HuH-7 (cell line): Measurements from ENCODE around the gene NPW.

Experiments
- DNase-seq: peaks from one replicate; pipeline ENCODE4 v3.0.0; 2011; ENCODE audit warnings: low spot score

NPW gene

GRCh38 chr16:2019518-2019920 is at the start of gene NPW:
TSS of gene NPW (plus strand) at chr16:2019785.
- peak; percentile 69 for DNase-seq

DNA sequence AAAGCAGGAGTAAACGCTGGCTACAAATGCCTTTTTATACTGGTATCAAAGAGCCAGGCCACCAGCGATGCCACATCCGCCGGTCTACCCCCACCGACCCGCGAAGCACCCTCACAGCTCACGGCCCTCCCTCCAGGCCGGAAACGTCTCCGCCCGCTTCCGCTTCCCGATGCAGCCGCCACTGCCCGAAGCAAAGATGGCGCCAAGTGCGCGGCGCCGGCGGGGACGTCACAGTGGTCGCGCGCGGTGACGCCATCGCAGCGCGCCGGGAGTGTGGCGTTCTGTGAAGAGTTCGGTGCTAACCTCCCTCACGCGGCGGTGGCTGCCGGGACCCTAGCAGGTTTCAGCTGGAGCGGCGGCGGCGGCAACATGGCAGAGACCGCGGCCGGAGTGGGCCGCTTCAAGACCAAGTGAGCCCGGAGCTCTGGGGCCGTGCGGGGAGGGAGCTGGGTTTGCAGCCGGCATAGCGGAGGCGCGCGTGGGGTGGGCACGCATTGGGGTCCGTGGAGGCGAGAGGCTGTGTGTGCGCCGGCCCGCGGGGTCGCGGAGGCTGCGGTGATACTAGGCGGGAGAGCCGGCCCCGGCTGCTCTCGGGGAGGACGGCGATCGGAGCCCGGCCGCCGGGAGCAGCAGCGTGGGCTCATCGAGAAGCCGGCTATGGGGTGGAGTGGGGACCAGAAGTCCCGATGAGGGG is 47.6 kb upstream of the NPW start, which contains the start of gene TBL3:
TBL3 (plus strand) TSS at position 258 of the 694 bp plus-strand sequence; CDS start at position 370, 112 bp downstream.
- DNase-seq: peak; percentile 97

- DNase-seq: no peak
Observed at GRCh38 chr16:1972490-1972877, 47.1 kb upstream of the NPW start.

DNA sequence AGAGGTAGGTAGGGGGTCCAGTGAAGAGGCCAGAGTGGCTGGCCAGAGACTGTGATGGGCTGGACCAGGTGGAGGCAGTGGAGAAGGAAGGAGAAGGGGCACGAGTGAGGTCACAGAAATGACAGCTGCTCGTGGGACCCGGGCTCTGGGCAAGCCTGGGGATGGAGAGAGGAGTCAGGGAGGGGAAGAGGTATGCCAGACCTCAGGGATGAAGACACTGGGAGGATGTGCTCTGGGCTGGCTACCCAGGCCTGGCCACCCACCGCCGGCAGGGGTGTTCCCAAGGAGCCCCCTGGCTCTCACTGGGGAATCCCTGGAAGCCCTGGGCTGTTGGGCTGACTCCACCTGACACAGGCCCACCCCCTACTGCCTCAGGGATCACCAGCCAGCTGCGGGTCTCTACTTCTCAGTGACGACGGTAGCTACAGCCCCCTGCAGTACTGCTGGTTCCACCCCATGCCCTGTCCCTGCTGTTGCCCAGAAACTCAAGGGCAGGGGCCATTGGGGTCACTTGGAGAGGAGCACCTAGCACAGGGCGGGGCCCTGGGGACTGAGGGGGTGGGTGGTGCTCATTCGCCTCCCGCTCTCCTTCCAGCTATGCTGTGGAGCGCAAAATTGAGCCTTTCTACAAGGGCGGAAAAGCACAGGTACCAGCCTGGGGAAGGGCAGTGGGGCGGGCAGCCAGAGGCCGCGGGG is 46.0 kb upstream of the NPW start:
- no peak for DNase-seq

DNA sequence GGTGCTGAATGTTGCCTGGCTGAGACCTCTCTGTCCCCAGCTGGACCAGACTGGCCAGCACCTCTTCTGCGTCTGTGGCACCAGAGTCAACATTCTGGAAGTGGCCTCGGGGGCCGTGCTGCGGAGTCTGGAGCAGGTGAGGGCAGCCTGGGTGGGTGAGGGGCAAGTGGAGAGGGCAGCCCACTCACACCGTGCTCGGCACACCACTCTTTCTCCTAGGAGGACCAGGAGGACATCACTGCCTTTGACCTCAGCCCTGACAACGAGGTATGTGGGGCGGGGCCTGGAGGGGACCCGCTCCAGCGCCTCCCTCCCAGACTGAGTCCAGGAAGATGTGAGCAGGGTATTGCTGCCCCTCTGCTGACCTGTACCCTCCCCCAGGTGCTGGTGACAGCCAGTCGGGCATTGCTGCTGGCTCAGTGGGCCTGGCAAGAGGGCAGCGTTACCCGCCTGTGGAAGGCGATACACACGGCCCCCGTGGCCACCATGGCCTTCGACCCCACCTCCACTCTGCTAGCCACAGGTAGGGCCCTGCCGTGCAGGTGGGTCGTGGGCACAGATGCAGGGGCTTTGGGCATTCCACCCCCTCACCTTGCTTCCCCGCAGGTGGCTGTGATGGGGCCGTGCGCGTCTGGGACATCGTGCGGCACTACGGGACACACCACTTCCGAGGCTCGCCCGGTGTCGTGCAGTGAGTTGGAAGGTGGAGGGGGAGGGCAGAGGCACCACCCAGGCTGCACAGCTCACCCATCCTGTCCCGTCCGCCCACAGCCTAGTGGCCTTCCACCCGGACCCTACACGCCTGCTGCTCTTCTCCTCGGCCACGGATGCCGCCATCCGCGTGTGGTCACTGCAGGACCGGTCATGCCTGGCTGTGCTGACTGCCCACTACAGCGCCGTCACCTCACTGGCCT is 45.2 kb upstream of the NPW start:
- DNase-seq: no peak

DNA sequence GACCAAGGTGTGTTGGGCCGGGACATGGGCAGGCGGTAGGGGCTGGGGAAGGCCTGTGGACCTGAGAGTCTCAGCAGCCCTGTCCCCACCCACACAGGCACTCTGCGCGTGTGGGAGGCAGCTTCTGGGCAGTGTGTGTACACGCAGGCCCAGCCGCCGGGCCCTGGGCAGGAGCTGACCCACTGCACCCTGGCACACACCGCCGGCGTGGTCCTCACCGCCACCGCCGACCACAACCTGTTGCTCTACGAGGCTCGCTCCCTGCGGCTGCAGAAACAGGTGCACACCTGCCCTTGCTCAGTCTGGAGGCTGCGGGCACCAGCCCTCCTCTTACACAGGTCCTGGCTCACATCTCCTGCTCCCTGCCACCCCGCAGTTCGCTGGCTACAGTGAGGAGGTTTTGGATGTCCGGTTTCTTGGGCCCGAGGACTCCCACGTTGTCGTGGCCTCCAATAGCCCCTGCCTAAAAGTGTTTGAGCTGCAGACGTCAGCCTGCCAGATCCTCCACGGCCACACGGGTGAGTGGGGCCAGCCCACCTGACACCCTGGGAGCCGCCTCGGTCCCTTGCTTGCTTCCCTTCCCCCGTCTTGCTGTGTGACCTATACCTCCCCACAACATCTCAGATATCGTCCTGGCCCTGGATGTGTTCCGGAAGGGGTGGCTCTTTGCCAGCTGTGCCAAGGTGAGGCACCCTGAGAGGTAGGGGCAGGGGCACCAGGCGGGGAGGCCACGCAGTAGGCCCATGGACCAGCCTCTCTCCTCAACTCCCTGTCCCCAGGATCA is 44.0 kb upstream of the NPW start:
- no peak for DNase-seq

DNA sequence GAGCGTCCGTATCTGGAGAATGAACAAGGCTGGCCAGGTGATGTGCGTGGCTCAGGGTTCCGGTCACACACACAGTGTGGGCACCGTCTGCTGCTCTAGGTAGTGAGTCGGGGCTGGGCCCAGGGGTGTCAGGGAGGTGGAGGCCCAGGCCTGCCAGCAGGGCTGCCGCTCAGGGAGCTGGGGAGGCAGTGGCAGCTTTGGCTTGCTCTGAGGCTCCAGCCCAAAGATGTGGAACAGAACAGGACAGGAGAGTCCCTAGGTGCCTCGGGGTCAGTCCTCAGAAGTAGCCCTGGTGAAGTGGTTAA is 43.4 kb upstream of the NPW start:
- no peak for DNase-seq

GRCh38 chr16:1976951-1977874 is 42.4 kb upstream of the NPW start:
- DNase-seq: no peak

GRCh38 chr16:1977875-1978268 is 41.7 kb upstream of the NPW start:
- DNase-seq: no peak

GRCh38 chr16:1978476-1979120 is 41.0 kb upstream of the NPW start:
- DNase-seq: no peak

DNA sequence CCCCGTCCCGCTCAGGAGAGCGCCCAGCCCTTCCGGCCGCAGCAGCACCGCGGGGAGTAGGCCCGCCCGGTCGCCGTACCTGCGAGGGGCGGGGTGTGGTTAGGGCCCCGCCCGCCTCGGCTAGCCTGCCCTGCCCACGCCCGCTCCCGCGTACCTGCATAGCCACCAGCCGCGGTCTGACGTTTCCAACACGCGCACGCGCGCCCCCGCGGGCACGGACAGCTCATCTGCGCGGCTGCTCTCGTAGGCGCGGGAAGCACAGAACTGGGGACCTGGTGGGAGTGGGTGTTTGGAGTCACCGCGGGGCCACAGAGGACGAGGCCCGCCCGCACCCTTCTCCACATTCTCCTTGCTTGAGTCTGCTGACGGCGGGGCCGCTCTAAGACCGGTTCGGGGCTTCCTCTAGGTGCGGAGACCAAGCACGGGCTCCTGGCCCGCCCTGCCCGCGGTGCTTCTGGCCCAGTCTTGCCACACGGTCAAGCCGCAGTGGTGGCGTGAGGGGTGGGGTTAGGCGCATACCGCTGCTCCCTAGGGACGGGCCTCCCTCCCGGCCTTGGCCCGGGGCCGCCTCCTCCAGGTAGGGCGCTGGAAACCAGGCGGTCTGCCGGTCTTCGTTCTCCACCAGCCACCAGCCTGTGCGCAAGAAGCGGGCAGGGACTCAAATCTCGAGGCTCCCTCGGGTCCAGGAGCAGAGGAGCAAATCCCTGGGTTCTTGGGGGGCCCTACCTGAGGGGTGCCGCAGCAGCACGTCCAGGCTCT is 40.1 kb upstream of the NPW start:
- DNase-seq: no peak

DNA sequence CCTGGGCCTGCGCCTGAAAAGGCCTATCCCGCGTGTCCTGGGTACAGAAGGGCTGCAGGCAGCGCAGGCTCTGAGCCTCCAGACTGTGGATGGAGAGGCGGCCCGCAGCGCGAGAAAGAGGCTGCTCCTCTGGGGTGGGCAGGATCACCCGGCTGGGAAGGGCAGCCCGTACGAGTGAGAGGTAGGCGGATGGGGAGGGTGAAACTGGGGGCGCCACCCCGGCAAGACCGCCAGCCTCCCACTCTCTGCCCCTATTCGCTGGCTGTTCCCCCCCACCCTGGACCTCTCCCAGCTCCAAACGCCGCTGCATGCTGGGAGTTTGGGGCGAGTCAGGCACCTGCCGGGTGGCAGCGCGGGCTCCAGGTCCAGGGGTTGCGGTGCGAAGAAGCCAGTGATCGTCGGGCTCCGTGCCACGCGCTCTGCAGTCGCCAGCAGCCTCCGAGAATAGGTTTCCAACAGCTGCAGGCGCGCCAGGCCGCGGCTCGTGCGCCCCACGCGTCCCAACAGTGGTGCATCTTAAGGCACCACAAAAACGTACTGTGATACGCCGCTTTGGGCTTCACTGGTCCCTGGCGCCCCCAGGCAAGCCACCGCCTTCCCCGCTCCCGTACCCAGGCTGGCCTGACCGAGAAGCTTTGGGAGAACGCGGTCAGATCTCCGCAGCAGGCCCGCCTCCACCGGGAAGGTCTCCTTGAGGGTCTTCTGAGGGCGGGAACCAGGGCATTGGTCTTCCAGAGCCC is 39.4 kb upstream of the NPW start:
- no peak for DNase-seq

DNA sequence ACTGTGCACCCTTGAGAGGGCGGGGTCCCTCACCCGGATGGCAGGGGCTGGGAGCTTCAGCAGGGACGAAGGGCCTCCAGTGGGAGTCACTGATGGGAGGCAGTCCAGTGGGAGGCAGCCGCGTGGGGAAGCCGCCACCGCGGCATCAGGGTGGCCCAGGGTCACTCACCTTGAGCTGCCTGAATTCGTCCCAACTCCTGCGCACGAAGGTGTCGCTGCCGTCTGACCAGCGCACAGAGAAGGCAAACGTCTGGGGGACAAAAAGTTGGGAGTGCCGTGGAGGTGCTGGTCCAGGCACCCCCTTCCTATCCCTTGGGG is 38.9 kb upstream of the NPW start:
- DNase-seq: no peak

GRCh38 chr16:1981398-1981836 is 38.2 kb upstream of the NPW start, which contains the start of gene NOXO1:
TSS of gene NOXO1 (minus strand) at chr16:1981469. CDS start at chr16:1981179, 290 bp downstream.
- no peak for DNase-seq

GRCh38 chr16:1982013-1982433 is 37.6 kb upstream of the NPW start:
- no peak for DNase-seq

DNA sequence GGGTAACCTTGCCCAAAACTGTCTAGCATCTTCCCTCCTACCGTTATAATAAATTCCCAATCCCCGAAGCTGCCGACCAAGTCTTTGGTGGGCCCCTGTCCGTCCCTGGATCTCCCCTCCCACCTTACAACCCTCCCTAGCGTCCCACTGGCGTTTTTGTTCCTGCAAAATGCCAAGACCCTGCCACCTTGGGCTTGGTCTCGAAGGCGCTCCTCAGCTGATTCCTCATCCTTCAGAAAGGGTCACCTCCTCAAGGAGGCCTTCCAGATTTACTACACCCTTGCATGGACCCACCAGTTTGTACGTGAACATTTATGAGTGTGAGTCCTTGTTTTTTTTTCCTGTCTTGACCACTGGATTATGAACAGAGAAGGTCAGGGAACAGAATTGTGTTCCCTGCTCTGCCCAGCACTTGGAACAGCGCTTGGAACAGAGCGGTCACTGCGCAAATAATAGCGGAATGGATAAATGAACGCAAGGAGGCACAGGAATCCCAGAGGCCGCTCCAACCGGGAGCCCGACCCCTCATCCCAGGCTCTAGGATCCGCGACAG is 36.5 kb upstream of the NPW start:
- no peak for DNase-seq

- peak; percentile 98 for DNase-seq
Observed at GRCh38 chr16:1983544-1984346, 35.8 kb upstream of the NPW start, which contains the start of gene GFER. TSS of gene GFER (plus strand) at chr16:1984193. CDS start at chr16:1984219, 26 bp downstream.
